Neural progenitor cell (in vitro differentiated cells): ENCODE results near the gene MYO15A.

ENCODE experiments used
- CTCF ChIP-seq: fragments of 200-600 bp; sonication (generic); IDR thresholded peaks from 2 replicates; pipeline ENCODE4 v1.5.1; 2017; ENCODE audit warnings: antibody characterized with exemption, mild to moderate bottlenecking
- EZH2 ChIP-seq: fragments of 200-600 bp; sonication (generic); IDR thresholded peaks from 2 replicates; pipeline ENCODE4 v1.6.1; 2017; ENCODE audit warnings: antibody characterized with exemption, mild to moderate bottlenecking, moderate library complexity
- EZH2phosphoT487 ChIP-seq: fragments of 200-600 bp; sonication (generic); IDR thresholded peaks from 2 replicates; pipeline ENCODE4 v1.6.1; 2017; ENCODE audit warnings: antibody characterized with exemption

GRCh38 chr17:18066866-18067265, 41.7 kb upstream of the MYO15A start:
- TF ChIP-seq CTCF (no peak), EZH2phosphoT487 (no peak), EZH2 (no peak)
